Activated CD4-positive, CD25-positive, alpha-beta regulatory T cell treated with anti-CD3 and anti-CD28 coated beads, Interleukin-2, amount 50 U/mL, for 24 hours (primary cell): Measurements from ENCODE around the gene GPR65.

Source experiments
- ATAC-seq, 2 donors: fragments of 150-1000 bp; cut with Tn5 transposase; one replicate each; pipeline ENCODE4 v1.10.0; 2021; ENCODE audit warnings: mild to moderate bottlenecking in 1 of 2, moderate library complexity in 1 of 2

Gene GPR65

GRCh38 chr14:88043529-88044443, 38.9 kb downstream of the GPR65 start:
- ATAC-seq = no peak

- no peak for ATAC-seq
These were observed 39.5 kb downstream of the GPR65 start for GRCh38 chr14:88044444-88044758.

GRCh38 chr14:88044776-88045446, 40.0 kb downstream of the GPR65 start:
- peak; percentile 80 to 92 for ATAC-seq

- no peak for ATAC-seq
These were observed 40.8 kb downstream of the GPR65 start for GRCh38 chr14:88045705-88046104.

- ATAC-seq = no peak
These were observed 43.4 kb downstream of the GPR65 start for GRCh38 chr14:88048351-88048750.

- ATAC-seq = no peak
These were observed 44.3 kb downstream of the GPR65 start for GRCh38 chr14:88049266-88049665.

GRCh38 chr14:88049936-88050335, 45.0 kb downstream of the GPR65 start:
- no peak for ATAC-seq

GRCh38 chr14:88060576-88060975, 55.6 kb downstream of the GPR65 start:
- no peak for ATAC-seq

GRCh38 chr14:88063811-88064210, 58.9 kb downstream of the GPR65 start:
- ATAC-seq = no peak
